ENCODE data around the gene GYG1.

GYG1 gene

DNA sequence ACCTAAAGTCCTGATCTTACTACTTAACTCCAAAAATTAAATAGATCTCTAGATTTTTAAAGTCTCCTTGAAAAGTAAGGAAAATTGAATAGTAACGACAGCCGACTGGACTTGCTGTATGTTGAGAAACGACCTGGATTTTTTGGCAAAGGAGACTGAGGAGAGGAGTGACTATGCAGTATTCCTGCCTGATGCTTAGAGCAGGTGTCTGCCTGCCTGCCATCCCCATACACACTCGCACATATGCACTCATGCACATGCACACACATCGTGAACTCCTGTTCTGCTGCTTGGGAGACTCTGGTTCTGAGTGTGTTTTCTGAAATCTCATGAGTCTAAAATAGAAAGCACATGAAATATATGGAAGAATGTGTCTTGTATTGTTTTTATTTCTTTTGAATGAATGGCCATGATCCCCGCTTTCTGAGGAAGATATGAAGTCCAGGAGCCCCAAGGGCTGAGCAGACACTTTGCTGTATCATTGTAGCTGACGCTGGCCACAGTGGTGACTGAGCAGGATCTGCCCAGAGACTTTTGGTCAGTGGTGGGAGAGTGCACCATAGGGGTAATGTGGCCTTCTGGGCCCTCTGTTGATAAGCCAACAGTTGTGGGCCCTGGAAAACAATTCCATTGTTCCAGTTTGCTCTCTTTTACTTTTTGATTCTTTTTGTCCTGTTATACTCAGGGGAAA lies 16.4 kb downstream of the GYG1 start:
- H3K4me1 ChIP-seq (ENCODE audit: control insufficient read depth, low read depth, low read length), result peaks cover 13% of the 10 kb centered on the region
- H3K4me3 ChIP-seq (ENCODE audit: low read length), result no peak overlapping the region
- H3K9ac ChIP-seq (ENCODE audit: low read length), result no peak overlapping the region
- no peaks in the 10 kb centered on the region for H3K9me3 ChIP-seq (ENCODE audit: control insufficient read depth, low read depth, low read length)
- no peaks in the 10 kb centered on the region for H3K27me3 ChIP-seq (ENCODE audit: control insufficient read depth, insufficient read depth, low read length)
- no peak overlapping the region for H3K27ac ChIP-seq (ENCODE audit: low read length)
- H3K36me3 ChIP-seq (ENCODE audit: control insufficient read depth, low read depth, low read length), result peaks cover 11% of the 10 kb centered on the region

DNA sequence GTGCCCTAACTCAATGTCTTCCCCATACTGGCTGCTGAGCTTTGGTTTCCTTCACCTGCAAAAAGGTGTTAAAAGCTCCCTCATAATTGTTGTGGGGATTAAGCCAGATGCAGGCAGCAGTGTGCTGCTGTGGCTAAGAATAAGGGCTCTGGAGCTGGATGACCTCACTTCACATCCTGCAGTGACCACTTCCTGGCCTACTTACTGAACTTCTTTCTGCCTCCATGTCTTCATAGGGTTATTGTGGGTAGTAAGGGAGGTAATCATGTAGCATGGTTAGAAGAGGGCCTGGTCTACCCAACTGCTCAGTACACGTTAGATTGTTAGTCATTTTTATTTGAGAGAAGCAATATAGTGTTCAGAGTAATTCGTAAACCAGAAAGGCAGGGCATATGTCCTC lies 18.4 kb downstream of the GYG1 start:
- Histone ChIP-seq H3K9me3 (ENCODE audit: control insufficient read depth, low read depth, low read length) (no peaks in the 10 kb centered on the region), H3K27me3 (ENCODE audit: control insufficient read depth, insufficient read depth, low read length) (no peaks in the 10 kb centered on the region), H3K9ac (ENCODE audit: low read length) (no peak overlapping the region), H3K4me3 (ENCODE audit: low read length) (no peak overlapping the region), H3K4me1 (ENCODE audit: control insufficient read depth, low read depth, low read length) (peaks cover 2% of the 10 kb centered on the region), H3K36me3 (ENCODE audit: control insufficient read depth, low read depth, low read length) (peaks cover 11% of the 10 kb centered on the region), H3K27ac (ENCODE audit: low read length) (no peak overlapping the region)

DNA sequence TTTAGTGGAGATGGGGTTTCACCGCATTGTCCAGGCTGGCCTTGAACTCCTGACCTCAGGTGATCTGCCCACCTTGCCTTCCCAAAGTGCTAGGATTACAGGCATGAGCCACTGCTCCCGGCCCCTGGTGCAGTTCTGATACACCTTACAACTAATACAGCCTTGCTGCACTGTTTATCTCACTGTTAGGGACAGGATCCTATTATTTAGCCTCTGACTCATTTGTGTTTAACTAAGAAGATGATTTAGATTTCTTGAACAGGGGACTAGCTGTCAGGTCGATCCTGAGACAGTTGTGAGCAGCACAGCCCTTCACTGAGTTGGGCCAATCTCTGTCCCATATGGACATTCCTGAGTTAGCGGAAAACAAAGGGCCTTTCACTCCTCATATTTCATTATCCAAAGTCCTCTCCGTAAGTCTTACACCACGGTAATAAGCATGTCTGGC lies 19.2 kb downstream of the GYG1 start:
- H3K36me3 ChIP-seq (ENCODE audit: control insufficient read depth, low read depth, low read length), result peaks cover 11% of the 10 kb centered on the region
- no peak overlapping the region for H3K27ac ChIP-seq (ENCODE audit: low read length)
- no peaks in the 10 kb centered on the region for H3K27me3 ChIP-seq (ENCODE audit: control insufficient read depth, insufficient read depth, low read length)
- no peaks in the 10 kb centered on the region for H3K4me1 ChIP-seq (ENCODE audit: control insufficient read depth, low read depth, low read length)
- no peaks in the 10 kb centered on the region for H3K9me3 ChIP-seq (ENCODE audit: control insufficient read depth, low read depth, low read length)
- H3K4me3 ChIP-seq (ENCODE audit: low read length), result no peak overlapping the region
- no peak overlapping the region for H3K9ac ChIP-seq (ENCODE audit: low read length)

DNA sequence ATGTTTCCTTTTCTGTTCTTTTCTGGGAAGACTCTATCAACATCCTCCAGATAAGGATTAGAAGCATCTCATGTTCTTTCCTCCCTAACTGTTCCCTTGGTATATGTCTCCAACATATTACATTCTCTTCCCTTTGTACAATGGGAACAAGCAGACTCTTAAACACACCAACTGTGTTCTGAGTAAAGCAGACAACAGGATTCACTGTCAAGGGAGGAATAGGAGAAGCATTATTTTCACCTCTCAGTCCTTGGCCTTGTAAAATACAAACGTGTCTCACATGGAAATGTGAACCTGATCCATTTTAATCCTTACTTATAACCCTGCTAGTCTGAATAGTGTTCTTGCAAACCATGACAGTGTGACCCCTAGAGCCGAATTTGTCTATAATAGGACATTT lies 19.6 kb downstream of the GYG1 start:
- Histone ChIP-seq H3K9me3 (ENCODE audit: control insufficient read depth, low read depth, low read length) (no peaks in the 10 kb centered on the region), H3K27ac (ENCODE audit: low read length) (no peak overlapping the region), H3K9ac (ENCODE audit: low read length) (no peak overlapping the region), H3K4me1 (ENCODE audit: control insufficient read depth, low read depth, low read length) (no peaks in the 10 kb centered on the region), H3K4me3 (ENCODE audit: low read length) (no peak overlapping the region), H3K36me3 (ENCODE audit: control insufficient read depth, low read depth, low read length) (peaks cover 11% of the 10 kb centered on the region), H3K27me3 (ENCODE audit: control insufficient read depth, insufficient read depth, low read length) (no peaks in the 10 kb centered on the region)

DNA sequence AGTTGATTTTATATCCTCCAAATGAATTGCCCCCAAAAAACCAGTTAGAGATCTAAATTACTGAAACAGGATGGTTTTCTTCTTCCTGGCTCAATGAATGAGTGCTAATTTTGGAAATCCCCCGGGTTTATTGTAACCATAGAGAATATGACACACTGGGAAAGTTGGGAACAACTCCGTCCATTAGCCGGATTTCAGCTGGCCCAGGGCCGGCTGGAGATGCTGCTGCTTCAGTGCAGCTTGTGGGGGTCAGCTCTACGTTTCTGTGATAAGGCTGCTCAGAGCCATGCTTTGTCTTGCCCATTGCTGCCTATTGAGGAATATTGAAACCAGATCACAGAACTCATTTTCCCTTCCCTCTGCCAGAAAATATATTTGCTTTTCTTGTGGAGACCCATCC lies 20.3 kb downstream of the GYG1 start:
- Histone ChIP-seq H3K4me1 (ENCODE audit: control insufficient read depth, low read depth, low read length) (no peaks in the 10 kb centered on the region), H3K27me3 (ENCODE audit: control insufficient read depth, insufficient read depth, low read length) (no peaks in the 10 kb centered on the region), H3K27ac (ENCODE audit: low read length) (no peak overlapping the region), H3K4me3 (ENCODE audit: low read length) (no peak overlapping the region), H3K9ac (ENCODE audit: low read length) (no peak overlapping the region), H3K36me3 (ENCODE audit: control insufficient read depth, low read depth, low read length) (peaks cover 11% of the 10 kb centered on the region), H3K9me3 (ENCODE audit: control insufficient read depth, low read depth, low read length) (no peaks in the 10 kb centered on the region)

DNA sequence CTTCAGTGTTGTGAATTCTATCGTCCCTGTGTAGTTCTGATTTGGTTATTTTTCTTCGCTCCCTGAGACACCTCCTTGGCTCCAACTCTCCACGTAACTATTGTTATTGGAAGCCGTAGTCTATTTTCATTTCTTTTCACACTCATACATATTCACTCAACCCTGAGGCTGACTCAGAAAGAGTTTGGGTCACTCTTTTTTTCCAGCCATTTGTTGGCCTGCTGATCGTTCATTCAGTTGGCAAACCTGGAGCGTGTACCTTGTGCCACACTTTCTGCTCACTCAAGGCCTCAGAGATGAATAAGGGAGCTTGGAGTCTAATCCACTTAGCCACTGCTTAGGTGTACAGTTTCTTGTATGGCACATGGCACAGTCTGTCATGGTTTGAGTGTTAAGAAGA lies 22.4 kb downstream of the GYG1 start:
- Histone ChIP-seq H3K4me1 (ENCODE audit: control insufficient read depth, low read depth, low read length) (no peaks in the 10 kb centered on the region), H3K4me3 (ENCODE audit: low read length) (no peak overlapping the region), H3K27ac (ENCODE audit: low read length) (no peak overlapping the region), H3K27me3 (ENCODE audit: control insufficient read depth, insufficient read depth, low read length) (no peaks in the 10 kb centered on the region), H3K9me3 (ENCODE audit: control insufficient read depth, low read depth, low read length) (no peaks in the 10 kb centered on the region), H3K9ac (ENCODE audit: low read length) (no peak overlapping the region), H3K36me3 (ENCODE audit: control insufficient read depth, low read depth, low read length) (peaks cover 11% of the 10 kb centered on the region)

DNA sequence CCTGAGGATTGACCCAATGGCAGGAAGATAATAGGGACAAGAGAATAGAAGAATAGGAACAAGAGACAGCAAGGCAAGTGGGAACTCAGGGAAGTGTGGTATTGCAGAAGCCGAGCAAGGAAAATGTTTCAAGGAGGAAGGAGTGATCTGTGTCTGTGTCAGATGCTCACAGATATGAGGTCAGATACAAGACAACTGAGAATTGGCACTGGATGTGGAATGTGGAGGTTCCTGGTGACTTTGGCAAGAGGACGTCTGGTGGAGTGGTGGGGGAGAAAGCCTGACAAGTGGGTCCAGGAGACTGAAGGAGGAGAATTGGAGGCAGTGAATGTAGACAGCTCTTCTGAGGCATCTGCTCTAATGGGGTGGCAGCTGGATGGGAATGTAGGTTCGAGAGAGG lies 24.1 kb downstream of the GYG1 start:
- no peak overlapping the region for H3K9ac ChIP-seq (ENCODE audit: low read length)
- no peaks in the 10 kb centered on the region for H3K9me3 ChIP-seq (ENCODE audit: control insufficient read depth, low read depth, low read length)
- H3K27ac ChIP-seq (ENCODE audit: low read length), result no peak overlapping the region
- peaks cover 14% of the 10 kb centered on the region for H3K4me1 ChIP-seq (ENCODE audit: control insufficient read depth, low read depth, low read length)
- no peak overlapping the region for H3K4me3 ChIP-seq (ENCODE audit: low read length)
- H3K27me3 ChIP-seq (ENCODE audit: control insufficient read depth, insufficient read depth, low read length), result no peaks in the 10 kb centered on the region
- H3K36me3 ChIP-seq (ENCODE audit: control insufficient read depth, low read depth, low read length), result peaks cover 4% of the 10 kb centered on the region

DNA sequence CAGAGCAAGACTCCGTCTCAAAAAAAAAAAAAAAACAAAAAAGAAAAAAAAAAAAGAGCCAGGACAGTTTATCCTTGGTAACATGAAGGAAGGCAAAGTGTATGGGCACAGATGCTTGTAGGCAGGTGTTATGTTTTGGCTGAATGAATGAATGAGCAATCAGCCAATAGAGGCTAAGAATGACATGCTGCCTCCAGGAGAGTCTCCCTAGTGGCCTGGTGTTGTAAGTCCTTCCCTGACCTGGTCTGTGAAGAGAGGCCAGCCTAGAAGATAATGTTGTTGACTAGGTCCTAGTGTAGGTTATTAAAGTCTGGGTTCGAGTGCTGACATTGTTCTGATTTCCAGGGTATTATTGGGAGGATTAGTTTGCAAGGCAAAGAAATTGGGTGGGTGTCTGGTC lies 24.9 kb downstream of the GYG1 start:
- Histone ChIP-seq H3K9ac (ENCODE audit: low read length) (no peak overlapping the region), H3K27ac (ENCODE audit: low read length) (no peak overlapping the region), H3K9me3 (ENCODE audit: control insufficient read depth, low read depth, low read length) (no peaks in the 10 kb centered on the region), H3K4me3 (ENCODE audit: low read length) (no peak overlapping the region), H3K36me3 (ENCODE audit: control insufficient read depth, low read depth, low read length) (peaks cover under 1% of the 10 kb centered on the region), H3K27me3 (ENCODE audit: control insufficient read depth, insufficient read depth, low read length) (no peaks in the 10 kb centered on the region), H3K4me1 (ENCODE audit: control insufficient read depth, low read depth, low read length) (peaks cover 23% of the 10 kb centered on the region)

DNA sequence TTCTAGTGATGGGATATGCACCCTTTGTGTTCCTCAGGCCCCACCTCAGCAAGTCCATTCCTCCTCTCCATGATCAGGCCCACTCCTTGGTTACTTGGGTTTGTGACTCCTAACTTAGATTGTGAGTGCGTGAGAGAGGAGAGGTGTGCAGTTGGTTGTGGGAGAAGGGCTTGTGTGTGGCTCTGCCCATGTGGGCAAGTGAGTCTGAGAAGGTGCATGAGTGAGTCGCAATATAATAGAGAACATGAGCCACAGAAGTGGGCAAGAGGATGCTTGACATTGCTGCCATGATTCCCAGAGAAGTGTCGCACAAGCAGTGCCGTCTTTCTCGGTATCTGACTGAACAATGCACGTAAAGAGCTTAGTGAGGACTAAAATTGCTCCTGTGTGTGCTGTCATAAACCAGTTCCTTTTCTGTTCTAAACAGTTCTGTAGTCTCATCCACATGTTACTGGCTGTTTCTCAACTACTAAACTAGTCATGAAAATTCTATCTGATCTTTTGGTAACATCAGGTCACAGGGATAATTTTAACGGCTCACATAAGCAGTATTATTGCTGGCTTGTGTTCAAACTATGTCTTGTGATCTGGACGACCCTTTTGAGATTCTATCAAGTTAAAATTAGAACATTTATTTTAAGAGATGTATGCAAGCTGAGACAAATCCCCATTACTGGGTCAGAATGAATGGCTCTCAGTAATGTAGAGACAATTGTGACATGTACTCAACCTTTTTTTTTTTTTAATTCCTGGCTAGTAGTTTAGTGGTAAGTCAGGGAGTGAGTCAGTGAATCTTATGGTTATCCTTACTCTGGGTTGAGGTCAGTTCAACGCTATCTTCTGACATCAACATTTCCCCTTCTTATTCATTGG lies 25.6 kb downstream of the GYG1 start:
- Histone ChIP-seq H3K4me1 (ENCODE audit: control insufficient read depth, low read depth, low read length) (peaks cover 30% of the 10 kb centered on the region), H3K4me3 (ENCODE audit: low read length) (no peak overlapping the region), H3K27me3 (ENCODE audit: control insufficient read depth, insufficient read depth, low read length) (no peaks in the 10 kb centered on the region), H3K36me3 (ENCODE audit: control insufficient read depth, low read depth, low read length) (no peaks in the 10 kb centered on the region), H3K9me3 (ENCODE audit: control insufficient read depth, low read depth, low read length) (no peaks in the 10 kb centered on the region), H3K27ac (ENCODE audit: low read length) (no peak overlapping the region), H3K9ac (ENCODE audit: low read length) (no peak overlapping the region)

DNA sequence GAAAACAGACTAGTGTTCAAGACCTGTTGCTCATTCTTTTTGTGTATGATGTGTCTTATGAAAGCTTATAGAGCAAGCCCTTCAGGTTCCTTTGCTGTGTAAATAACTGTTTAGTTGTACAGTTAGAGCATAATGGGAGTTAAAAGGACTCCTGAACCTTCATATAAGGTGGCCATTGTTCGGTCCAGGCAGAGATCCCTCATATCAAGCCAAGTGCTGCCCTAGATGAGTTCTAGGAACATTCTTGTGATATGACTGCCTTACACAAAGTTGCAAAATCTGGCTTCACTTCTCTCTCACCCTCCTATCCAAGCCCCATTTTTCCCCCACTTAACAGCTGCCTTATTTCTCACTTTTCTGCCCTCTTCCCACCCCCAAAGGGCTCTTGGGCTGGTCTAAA lies 26.9 kb downstream of the GYG1 start:
- H3K27ac ChIP-seq (ENCODE audit: low read length), result no peak overlapping the region
- no peak overlapping the region for H3K4me3 ChIP-seq (ENCODE audit: low read length)
- H3K4me1 ChIP-seq (ENCODE audit: control insufficient read depth, low read depth, low read length), result peaks cover 32% of the 10 kb centered on the region
- H3K27me3 ChIP-seq (ENCODE audit: control insufficient read depth, insufficient read depth, low read length), result no peaks in the 10 kb centered on the region
- H3K9ac ChIP-seq (ENCODE audit: low read length), result no peak overlapping the region
- H3K9me3 ChIP-seq (ENCODE audit: control insufficient read depth, low read depth, low read length), result no peaks in the 10 kb centered on the region
- H3K36me3 ChIP-seq (ENCODE audit: control insufficient read depth, low read depth, low read length), result no peaks in the 10 kb centered on the region

DNA sequence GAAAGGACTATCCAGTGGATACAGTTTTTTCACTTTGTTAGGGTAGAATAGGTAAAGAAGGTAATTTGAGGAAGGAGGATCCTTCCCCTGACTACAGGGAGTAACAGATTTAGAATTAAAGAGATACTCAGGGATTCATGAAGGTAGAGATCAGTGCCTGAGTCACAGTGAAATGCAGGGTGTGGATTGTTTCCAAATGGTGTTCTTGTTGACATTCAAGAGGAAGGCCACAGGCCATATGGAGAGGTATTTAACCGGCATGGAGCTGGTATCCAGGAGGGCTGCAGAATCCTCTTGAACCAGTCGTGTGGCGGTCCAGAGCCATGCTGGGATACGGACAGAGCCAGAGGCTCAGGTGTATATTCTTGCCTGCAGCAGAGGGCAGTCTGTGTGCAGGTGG lies 28.2 kb downstream of the GYG1 start:
- Histone ChIP-seq H3K27ac (ENCODE audit: low read length) (no peak overlapping the region), H3K4me3 (ENCODE audit: low read length) (no peak overlapping the region), H3K4me1 (ENCODE audit: control insufficient read depth, low read depth, low read length) (peaks cover 32% of the 10 kb centered on the region), H3K36me3 (ENCODE audit: control insufficient read depth, low read depth, low read length) (peaks cover 9% of the 10 kb centered on the region), H3K27me3 (ENCODE audit: control insufficient read depth, insufficient read depth, low read length) (no peaks in the 10 kb centered on the region), H3K9me3 (ENCODE audit: control insufficient read depth, low read depth, low read length) (peaks cover 4% of the 10 kb centered on the region), H3K9ac (ENCODE audit: low read length) (no peak overlapping the region)

All from iPS-18a (cell line).